ENCODE results near the gene SIGLEC12.
A peak's percentile ranks its signal among the peaks of the same experiment; 100 is the strongest.
"Not testable (repeated sequence)": the region's sequence is repeated elsewhere in the genome, so short reads cannot be mapped to it uniquely, and the experiment has no call there.

SIGLEC12 gene

DNA sequence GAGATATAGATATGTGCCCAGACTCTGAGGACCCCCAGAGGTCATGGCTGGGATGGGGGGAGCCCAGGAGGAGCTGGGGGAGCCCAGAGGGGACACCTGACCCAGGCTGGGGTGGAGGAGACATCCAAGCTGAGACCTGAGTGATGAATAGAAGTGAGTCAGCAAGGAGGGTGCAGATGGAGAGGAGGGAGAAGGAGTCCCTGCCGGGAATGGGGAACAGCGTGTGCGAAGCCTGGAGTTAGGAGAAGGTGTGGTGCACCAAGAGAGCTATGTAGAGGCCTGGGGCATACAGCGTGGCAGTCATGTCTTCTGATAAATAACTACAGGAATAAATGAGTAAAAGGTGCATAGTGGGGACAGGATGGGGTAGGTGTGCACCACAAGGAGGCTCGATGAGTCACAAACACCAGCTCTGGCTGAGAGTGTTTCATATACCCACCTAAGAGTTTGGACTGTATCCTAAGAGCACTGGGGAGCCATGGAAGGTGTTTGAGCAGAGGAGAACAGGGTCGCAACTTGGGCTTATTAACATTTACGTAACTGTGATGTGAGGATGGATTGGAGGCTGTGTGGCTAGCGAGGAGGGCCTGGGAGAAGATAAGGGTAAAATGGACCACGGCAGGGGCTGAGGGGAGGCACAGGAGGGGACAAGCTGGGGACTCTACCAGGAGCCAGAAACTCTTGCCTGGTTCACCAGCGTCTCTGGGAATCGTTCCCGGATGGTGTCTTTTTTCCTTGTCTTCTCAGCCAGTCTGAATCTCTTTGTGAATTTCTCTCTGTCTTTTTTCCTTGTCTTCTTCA, 21.9 kb downstream of the SIGLEC12 start:
- no peak for DNase-seq

DNA sequence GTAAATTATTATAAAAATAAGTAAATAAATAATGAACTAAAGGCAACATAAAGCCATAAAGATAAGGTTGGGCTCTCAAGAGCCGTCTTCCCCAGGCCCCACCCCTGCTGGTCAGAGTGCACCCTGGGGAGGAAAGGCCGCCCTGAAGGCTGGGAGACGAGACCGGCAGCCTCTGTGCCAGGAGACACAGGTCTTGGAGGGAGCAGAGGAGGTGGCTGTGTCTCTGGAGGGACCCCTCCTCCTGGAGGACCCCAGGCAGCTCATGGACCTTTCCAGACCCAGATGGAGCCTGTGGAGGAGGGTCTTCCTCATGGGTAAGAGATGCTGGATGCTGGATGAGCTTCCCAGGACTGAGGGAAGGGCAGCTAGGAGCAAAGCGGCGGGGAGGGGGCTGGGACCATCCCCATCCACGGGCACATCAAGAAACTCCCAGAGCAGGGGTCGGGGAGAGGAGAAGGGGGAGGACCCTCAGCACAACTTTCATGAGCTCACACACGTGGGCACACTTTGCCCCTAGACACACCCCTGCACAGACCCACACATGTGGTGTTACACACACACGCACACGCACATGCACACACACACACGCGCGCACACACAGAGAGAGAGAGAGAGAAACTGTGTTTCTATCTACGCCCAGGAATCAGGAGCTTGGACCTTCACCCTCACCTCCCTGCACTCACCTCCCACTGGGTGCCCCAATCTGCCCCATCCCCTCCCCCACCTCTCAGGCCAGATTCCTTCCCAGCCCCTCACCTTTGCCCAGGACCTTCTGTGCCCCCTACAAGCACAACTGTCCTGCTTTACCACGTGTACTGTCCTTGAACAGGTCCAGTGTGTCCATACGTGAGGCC, 23.0 kb downstream of the SIGLEC12 start, which contains the start of gene CEACAM18:
Gene CEACAM18 (plus strand): TSS at position 159 of the 854 bp plus-strand sequence.
- DNase-seq = no peak

DNA sequence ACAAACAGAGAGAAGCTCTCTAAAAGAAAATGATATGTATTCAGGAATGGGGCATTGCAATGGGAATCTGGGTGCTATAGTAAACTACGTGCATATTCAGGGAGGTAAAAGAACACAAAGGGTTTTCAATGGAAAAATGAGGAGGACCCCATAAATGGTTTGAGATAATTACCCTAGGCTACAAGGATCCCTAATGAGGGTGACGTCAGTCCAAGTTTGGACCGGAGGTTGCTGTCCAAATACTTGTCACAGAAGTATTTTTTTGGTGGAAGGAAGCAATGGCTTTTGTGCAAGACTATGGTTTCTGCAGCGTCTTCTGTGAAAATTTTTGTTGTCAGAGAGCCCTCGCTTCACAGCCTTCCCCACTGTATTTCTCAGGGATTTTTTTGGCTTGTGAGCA, 24.3 kb downstream of the SIGLEC12 start:
- DNase-seq = no peak

DNA sequence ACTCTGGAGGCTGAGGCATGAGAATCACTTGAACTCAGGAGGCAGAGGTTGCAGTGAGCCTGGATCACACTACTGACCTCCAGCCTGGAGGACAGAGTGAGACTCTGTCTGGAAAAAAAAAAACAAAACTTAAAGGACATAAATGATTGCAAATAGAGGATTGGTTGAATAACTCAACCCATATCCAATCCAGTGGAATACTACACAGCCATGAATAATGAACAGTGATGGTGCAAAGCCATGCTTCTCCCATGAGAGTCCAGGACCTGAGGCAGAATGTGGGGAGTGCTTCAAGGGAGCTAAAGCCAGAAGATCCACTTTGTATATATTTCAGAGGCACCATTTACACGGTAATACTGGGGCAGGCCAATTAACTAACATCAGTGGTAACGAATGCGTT, 25.4 kb downstream of the SIGLEC12 start:
- DNase-seq = no peak

DNA sequence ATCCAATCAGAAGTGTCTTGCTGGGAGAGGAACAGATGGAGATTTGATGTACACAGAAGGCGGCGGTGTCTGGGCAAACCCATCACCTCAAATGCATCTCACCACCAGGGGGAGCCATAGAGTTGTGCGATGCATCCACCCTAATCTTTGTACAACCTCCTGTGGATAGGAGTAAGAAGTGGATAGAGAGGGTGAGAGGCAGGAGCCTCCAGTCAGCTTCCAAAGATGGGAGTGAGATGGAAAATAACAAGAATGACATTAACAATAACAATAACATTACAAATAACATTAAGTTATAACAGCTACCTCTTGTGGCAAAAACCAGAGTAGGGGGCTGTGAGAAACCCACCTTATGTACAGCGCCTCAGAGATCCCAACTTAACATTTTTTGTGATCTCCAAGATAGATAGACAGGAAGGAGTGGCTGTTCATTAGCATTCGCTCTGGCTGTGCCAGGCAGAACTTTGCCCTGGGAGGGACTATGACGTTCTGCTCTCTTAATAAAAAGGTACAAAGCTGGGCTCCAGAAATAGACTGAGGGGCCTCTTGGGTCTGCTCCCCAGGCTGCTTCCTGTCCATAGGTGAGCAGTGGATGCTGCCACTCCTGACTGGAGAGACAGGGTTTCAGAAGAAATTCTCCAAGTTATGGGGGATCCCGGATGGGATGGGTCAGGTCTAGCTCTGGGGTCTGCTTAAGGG, 28.4 kb downstream of the SIGLEC12 start:
- peak; percentile 39 to 73 for DNase-seq

DNA sequence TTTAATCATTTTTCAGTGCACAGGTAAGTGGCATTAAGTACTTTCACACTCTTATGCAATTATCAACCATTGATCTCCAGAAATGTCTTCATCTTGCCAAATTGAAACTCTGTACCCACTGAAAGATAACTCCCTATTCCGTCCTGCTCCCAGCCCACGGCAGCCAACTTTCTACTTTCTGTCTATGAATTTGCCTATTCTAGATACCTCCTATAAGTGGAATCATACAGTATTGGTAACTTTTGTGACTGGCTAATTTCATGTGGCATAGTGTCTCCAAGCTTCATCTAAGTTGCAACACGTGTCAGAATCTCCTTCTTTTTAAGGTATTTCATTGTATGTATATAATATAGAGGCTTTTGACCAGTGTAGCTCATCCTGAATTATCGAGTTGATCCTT, 29.0 kb downstream of the SIGLEC12 start:
- DNase-seq = no peak

DNA sequence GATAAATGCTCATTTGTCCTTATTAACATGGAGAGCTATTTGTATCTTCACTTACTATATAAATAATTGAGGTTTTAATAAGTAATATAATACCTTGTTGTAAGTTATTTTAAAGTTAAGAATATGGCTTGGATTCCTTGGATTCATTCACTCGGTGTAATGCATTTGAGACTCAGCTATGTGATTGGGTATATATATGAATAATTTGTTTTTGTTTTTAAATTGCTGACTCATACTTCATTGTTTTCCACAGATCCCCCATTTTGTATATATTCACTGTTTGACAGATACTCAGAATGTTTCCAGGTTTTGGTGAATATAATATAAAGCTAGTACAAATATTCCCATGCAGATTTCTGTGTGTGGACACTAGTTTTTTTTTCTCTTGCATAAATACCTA, 30.1 kb downstream of the SIGLEC12 start:
- no peak for DNase-seq

DNA sequence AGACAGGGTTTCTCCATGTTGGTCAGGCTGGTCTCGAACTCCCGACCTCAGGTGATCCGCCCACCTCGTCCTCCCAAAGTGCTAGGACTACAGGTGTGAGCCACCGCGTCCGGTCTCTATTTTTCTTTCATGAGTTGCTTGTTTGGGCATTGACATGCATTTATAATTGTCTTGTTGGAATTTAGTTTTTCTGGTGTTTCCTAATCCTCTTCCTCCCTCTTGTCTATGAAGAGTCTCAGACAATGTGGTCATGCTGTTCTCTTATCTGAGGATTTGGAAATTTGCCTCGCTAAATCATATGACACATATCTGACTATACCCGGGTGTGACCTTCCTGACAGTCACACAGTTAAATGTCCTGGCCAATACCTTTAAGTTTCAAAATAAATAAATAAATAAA, 30.6 kb downstream of the SIGLEC12 start:
- DNase-seq = no peak

DNA sequence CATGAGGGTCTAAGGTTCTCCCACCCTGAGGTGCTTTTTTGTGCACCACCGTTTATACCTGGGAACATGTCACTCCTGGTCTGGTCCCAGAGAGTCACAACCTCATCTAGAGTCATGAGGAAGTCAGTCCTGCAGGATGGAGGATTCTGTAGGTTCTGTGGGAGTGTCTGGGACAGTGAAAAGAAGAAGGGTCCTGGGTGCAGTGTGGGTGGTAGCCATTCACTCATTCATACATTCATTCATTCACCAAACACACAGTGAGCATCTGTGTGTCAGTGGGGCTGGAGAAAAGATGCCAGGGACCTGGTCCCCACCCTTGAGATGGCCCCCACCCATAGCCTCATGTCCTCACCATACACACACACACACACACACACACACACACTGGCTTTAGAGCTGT, 32.0 kb downstream of the SIGLEC12 start:
- no peak for DNase-seq

DNA sequence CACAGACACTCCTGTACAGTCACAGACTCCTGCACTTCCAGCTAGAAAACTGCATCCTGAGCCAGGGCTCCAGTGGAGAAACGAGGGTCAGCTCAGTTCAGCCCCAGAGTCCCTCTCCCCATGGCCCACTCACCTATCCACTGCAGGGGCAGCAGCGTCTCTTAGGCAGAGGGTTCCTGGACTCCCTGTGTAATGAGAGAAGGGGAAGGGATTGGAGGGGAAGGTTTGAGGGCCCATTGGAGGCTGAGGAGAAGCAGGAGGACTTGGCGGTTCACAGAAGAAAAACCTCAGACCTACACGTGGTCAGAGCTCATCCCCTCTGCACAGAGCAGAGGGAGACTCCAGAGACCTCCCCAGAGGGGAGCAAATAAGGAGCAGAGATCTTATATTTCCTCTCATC, 32.4 kb downstream of the SIGLEC12 start:
- no peak for DNase-seq

DNA sequence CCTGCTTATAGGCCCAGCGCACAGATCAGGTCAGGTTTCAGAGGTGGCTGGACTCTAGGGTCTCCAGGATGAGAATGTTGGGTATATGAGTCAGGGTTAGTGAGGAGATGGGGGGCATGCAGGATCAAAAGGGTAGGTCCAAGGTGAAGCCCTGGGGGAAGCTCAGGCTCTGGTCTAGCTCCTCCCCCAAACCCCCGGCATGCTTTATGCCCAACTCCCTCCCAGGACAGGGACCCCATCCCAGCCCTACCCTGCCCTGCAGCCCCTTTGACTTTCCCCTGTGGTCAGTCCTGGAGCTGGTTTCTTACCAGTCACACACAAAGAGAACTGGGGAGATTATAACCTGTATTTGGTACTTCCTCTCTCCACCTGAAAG, 33.1 kb downstream of the SIGLEC12 start:
- no peak for DNase-seq

DNA sequence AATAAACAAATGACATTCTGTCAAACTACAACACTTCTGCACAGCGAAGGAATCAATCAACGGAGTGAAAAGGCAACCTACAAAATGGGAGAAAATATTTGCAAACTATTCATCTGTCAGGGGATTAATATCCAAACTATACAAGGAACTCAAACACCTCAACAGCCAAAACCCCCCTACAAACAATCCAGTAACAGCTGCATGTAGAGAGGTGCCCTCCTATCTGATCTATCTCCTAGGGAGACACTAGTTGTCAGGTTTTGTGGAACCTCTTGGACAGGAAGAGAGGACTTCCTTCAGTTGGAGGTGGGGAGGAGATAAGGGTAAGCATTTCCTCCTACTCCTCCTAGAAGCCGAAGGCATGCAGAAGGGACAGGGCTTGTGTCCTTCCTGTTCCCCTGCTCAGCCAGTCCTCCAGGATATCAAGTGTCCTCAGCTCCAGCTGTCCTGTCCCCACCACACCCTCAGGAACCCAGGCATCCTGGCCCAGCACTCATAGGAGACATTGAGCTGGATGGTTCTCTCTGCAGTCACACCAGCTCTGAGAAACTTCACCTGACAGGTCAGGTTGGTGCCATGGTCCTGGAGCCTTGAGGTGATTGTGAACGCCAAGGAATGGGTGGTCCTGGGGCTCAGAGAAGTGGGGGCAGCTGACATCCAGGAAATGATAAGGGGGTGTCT, 33.6 kb downstream of the SIGLEC12 start:
- no peak for DNase-seq

DNA sequence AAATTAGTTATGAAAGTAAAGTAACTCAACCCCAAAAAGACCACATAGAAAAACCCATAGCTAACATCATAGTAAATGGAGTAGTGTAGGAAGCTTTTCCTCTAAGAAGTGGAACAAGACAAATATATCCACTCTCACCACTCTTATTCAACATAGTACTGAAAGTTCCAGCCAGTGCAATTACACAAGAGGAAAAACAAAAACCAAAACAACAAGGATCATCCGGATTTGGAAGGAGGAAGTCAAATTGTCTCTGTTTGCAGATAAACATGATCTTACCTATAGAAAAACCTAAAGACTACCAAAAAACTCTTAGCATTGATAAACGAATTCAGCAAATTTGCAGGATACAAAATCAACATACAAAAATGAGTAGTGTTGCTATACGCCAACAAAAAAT, 34.9 kb downstream of the SIGLEC12 start:
- DNase-seq = no peak

DNA sequence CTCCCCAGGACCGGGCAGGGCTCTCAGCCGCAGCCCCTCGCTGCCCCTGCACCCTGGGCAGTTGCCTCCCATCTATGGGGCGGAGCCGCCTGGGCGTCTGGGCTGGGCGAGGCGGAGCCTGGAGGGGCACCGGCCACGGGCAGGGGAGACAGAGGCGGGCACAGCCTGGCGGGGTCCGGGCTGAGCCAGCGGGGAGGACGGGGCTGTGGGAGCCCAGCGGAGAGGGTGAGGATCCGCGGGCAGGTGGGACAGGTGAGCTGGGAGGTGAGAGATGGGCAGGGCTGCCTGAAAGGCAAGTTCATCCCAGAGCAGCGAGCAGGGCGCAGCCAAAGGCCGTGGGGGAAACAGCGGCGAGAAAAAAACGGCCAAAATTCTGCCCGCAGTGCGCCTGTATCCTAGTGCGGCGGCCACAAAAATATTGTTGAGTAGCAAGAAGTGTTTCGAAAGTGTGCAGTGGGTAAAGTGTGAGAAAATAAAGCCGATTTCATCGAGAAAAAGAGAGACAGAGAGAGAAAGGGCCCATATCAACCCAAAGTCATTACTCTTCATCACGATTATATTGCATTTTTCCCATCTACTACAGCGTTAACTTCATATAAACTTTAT, 37.5 kb downstream of the SIGLEC12 start:
- DNase-seq = not testable (repeated sequence)

DNA sequence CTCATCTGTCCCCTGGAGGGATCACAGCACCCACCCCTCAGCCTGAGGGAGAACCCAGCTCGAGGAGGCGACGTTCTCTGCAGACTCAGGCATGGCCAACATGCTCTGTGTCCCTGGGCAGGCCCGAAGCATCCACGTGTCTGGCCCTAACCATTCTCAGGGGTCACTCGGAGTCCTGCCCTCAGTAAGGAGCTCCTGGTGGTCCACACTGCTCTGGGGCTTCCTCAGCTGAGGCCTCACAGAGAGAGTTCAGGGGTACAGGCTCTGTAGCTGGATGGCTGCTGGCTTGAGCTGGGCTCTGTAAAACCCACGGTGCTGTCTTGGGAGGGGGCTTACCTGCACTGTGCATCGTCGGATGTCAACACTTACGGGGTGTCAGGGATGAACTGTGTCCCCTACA, 38.9 kb downstream of the SIGLEC12 start:
- no peak for DNase-seq

DNA sequence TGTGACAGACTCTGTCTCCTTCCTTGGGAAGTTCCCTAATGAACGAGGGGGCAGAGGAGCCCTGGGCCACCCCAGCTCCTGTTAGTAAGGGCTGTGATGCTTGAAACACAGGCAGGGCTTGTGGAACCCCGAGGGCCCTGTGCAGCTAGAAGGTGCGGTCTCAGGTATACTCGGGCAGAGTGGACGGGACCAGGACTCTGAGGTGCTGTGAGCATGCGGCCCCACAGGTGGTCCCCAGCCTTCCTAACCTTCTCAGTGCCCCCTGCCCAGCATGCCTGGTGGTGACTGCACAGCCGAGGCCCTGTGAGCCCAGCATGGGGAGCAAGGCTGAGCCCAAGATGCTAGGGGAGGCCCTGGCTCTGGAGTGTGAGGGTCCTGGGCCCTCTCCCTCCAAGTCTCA, 39.3 kb downstream of the SIGLEC12 start:
- no peak for DNase-seq

DNA sequence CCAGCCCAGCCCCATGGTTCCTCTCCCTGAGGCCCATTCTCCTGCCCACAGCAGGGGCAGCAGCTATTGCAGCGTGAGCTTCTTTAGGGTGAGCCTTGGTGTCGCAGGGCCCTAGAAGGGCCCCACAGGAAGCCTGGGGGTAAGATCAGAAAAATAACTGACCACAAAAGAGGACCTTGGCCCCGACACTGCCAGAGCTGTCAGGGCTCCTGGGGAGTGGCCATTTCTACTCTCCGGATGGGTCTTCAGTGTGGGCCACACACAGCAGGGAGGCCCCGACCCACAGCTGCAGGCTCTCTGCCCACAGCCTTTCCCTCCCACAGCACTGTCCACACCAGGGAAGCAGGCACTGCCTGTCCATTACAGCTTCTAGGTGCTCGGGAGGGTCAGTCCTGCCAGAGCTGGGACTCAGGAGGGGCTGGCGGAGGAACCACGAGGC, 39.9 kb downstream of the SIGLEC12 start:
- no peak for DNase-seq

DNA sequence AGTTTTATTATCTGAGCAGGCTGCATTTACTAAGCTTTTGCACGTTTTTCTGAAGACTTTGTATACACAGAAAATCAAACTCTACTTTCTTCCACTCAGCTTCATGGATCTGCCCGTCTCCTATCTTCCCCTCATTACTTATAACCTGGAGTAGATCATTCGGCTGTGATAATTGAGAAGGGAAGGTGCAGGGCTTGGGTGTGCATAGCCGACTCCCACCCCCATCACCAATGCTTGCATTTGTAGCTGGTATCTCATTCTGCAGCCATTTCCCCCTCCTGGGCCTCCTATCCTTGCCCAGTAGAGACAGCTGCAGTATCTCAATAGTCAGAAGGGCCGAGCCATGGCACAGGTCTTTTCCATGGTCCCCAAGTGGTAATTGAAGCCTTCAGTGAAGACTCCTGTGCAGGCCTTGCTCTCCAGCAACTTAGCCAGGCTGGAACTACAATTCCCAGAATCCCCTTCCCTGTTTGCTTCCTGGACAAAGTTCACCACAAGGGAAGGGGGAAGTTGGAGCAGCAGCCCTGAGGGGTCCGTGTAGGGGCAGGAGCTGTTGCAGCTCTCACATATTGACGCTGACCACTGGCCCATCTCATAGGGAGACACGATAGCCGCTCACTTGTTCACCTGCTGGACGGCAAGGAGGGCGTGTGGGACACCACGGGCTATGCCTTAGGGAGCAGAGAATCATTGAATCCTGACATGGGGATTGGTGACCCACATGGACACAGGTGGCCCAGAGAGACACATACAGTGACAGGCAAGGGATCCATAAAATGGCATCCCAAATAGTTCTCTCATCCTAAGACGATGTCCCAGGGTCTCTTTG, 41.2 kb downstream of the SIGLEC12 start:
- peak in 1 of 2 experiments; percentile 47 for DNase-seq

DNA sequence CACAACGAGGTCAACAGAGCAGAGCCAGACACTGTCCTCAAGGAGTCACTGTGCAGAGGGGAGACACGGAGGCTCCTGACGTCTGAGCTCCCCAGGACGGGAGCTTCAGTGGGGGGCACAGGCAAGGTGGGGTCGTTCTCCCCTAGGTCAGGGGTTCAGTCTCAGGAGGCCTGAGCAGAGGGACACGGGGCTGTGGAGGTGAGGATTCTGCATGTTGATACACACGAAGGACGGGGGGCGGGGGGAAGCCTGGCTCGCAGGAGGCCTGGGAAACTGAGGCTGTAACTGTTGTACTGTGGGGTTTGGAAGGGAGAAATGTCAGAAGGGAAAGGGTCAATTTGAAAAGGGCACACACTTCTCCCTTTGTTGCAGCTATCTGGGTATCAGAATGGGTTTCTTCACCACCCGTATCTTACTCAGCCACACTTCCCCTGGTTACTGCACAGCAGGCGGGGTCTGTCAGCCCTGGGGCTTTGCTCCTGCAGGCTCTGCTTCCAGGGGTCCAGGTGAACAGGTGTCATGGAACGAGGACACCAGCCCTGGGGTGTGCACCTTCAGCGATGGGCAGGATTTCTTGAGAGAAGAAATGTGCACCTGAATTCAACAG, 42.6 kb downstream of the SIGLEC12 start:
- DNase-seq = no peak

DNA sequence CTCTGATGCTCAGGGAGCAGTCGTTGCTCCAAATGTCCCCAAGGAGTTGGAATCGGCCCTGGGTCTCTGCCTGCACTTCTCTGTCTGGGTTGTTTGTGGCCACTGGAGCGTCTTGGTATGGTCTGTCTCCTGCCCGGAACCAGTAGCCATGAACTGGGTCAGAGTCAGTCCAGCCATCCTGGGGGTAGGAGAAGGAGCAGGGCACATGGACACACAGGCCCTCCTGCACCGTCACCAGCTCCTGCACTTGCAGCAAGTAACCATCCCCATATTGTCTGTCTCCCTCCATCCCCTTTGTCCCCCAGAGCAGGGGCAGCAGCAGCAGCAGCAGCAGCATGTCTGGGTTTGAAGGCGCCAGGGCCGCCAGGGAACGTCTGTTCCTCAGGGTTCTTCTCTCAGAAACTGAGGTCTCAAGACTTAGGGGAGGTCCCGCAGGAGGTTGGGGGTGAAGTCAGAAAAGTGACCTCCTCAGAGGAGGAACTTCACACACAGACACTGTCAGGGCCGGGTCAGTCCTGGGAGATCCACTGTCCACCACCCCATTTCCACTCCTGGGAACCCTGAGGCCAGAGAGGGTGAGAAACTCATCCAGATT, 43.5 kb downstream of the SIGLEC12 start, which contains the start of gene SIGLEC8:
Gene SIGLEC8 (minus strand): TSS at position 404 of the 595 bp plus-strand sequence. CDS start 67 bp downstream, at position 337.
- no peak for DNase-seq

All from NCI-H446 (cell line).